GM13977 (cell line): ENCODE results near the gene MALT1.

Experiments used
- DNase-seq: peaks from one replicate; pipeline ENCODE4 v3.0.0; 2012; ENCODE audit warnings: low spot score
- in situ Hi-C: fragments of 300-500 bp; cut with MboI; formaldehyde crosslinking; loops from one replicate; pipeline ENCODE4 v1.12.0; 2022; ENCODE audit warnings: low sequenced_read_pairs, low pct_unique_long_range_greater_than_20kb, mixed read lengths, inconsistent platforms; ENCODE audit not compliant: unreplicated experiment
- TF ChIP-seq, protein P1 (sequence below): IDR thresholded peaks from 2 replicates; pipeline ENCODE4 v1.5.1; 2012; ENCODE audit warnings: mild to moderate bottlenecking, control low read depth; ENCODE audit not compliant: insufficient read depth; ENCODE audit errors: extremely low read depth, missing control alignments

MALT1 gene

DNA sequence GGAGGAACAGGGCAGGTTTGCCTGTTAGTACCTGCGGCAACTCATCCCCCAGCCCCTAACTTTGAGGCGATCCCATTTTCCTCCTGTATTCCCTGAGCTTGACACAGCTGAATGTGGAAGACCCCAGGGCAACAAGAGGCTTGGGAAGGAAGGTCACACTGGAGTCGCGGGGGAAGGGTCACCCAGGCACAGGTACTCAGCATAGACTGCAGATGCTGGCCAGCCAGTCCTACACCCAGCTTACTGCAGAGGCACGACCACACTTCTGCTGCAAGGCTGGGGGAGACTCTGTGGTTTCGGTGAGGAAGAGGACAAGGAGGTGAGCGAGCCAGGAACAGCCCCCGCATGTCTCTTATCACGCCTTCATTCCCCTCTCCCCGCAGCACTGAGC, 91.5 kb downstream of the MALT1 start:
- DNase-seq, result peak; percentile 11
- TF ChIP-seq, protein P1, sequence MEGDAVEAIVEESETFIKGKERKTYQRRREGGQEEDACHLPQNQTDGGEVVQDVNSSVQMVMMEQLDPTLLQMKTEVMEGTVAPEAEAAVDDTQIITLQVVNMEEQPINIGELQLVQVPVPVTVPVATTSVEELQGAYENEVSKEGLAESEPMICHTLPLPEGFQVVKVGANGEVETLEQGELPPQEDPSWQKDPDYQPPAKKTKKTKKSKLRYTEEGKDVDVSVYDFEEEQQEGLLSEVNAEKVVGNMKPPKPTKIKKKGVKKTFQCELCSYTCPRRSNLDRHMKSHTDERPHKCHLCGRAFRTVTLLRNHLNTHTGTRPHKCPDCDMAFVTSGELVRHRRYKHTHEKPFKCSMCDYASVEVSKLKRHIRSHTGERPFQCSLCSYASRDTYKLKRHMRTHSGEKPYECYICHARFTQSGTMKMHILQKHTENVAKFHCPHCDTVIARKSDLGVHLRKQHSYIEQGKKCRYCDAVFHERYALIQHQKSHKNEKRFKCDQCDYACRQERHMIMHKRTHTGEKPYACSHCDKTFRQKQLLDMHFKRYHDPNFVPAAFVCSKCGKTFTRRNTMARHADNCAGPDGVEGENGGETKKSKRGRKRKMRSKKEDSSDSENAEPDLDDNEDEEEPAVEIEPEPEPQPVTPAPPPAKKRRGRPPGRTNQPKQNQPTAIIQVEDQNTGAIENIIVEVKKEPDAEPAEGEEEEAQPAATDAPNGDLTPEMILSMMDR, result no peak
- in situ Hi-C loops, result no loop called here

- TF ChIP-seq, protein P1, result no peak
- in situ Hi-C loops, result loop anchor here (5.0 kb wide), 1 partner anchor 239 kb away; no protein-coding TSS in a partner anchor
- no peak for DNase-seq
Measured at GRCh38 chr18:58766164-58766563, 94.9 kb downstream of the MALT1 start.

DNA sequence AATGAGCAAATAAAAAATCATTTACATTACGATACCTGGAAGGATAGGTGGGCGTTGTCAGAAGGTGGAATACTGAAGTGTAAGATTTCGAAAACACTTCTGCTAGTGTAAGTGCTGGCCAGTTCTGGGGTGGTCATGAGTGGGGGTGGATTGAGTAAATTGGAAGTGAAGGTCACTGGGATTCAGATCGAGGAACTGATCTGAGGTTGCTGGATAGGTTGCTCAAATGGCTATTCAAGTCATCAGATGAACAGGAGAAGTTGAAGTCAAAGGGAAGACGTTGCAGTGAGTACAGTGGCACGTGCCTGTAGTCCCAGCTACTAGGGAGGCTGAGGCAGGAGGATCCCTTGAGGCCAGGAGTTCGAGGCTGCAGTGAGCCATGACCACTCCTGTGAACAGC, 95.7 kb downstream of the MALT1 start:
- TF ChIP-seq, protein P1, result no peak
- DNase-seq, result no peak
- in situ Hi-C loops, result loop anchor here (5.0 kb wide), 1 partner anchor 240 kb away; no protein-coding TSS in a partner anchor

DNA sequence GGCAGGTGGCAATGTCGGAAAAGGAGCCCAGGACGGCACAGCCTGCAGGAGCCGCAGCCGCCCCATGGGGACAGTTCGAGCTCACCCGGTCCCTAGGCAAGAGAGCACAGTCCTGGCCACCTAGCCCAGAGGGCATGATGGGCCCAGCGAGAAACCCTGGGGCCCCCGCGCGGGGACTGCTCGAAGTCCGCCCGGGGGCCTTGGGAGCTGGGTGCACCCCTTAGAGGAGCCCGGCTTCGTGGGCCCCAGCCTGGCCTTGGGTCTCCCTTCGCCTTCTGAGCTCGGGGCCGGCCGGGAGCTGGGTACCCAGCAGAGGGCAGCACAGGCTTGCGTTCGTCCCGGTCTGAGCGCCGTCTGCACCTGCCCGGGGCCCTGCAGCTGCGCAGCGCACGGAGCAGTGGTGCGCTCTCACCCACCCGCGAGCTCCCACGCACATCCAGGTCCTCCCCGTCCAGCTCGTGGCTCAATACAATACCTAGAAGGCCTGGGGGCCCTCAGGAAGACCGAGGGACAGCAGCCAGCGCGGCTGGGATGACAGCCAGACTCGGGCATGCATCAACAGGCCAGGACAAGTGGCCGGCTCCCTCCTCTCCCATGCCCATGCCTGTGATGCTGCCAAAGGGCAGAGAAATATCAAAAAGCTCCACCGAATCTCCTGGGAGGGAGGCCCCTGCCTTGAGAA, 97.2 kb downstream of the MALT1 start:
- DNase-seq, result peak; percentile 85
- TF ChIP-seq, protein P1, result peak; percentile 93
- in situ Hi-C loops, result loop anchor here (5.0 kb wide), 1 partner anchor 241 kb away; no protein-coding TSS in a partner anchor

- in situ Hi-C loops, result loop anchor here (5.0 kb wide), 1 partner anchor 242 kb away; no protein-coding TSS in a partner anchor
- TF ChIP-seq, protein P1, result no peak
- no peak for DNase-seq
Measured at GRCh38 chr18:58769321-58769720, 98.1 kb downstream of the MALT1 start.

- no peak for DNase-seq
- in situ Hi-C loops, result no loop called here
- TF ChIP-seq, protein P1, result no peak
Measured at GRCh38 chr18:58770601-58771000, 99.3 kb downstream of the MALT1 start.

DNA sequence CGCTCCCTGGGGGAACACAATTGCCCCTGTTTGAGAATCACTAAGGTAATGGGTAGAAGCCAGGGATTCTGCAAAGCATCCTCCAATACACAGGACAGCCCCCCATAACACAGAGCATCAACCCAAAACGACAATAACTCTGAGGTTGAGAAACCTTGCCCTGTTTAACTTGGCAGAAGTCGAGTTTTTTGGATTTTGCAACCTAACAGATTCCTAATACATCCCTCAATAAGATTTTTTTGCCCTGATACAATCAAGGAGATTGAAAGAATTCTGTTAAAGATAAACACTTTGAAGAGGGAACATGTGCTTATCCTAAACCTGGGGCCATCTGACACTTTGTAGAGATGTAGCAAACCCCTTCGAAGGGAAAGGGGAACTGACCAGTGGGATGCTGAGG, 100.9 kb downstream of the MALT1 start:
- in situ Hi-C loops, result no loop called here
- DNase-seq, result no peak
- TF ChIP-seq, protein P1, result no peak
